ENCODE data around the gene KLHL29. TPM values are rescaled to one million over a fixed set of nuclear protein-coding genes. Genes with fewer than 3 reads are reported as not detected.

The KLHL29 gene
- total RNA-seq, 5 donors from 2014 or later (not counting 1 experiment from before 2014, with no cell fraction given): 1.8 to 6.6 (median 2.5) TPM

GRCh38 chr2:23491591-23492336 lies 106.8 kb downstream of the KLHL29 start:
- ATAC-seq (replicated peaks in 1 of 4) (no peak), DNase-seq (no peak)
- H3K27me3 ChIP-seq (replicated peaks in 1 of 2; ENCODE audit: control insufficient read depth in 2 of 2, extremely low read depth in 1 of 2, insufficient read depth in 2 of 2, low read length in 1 of 2): peaks cover 2 to 53% of the 10 kb centered on the region in 2 experiments
- peaks cover 28 to 46% (median 30%) of the 10 kb centered on the region in 3 donors for H3K4me1 Mint-ChIP-seq
- POLR2A ChIA-PET: no interaction called here
- peaks cover 9 to 18% of the 10 kb centered on the region in 2 experiments for H3K4me1 ChIP-seq (ENCODE audit: control insufficient read depth in 1 of 2, extremely low read depth in 1 of 2, insufficient read depth in 2 of 2, low read length in 2 of 2)
- CTCF ChIA-PET: no interaction called here
- no peaks in the 10 kb centered on the region for H3K9me3 ChIP-seq
- H3K36me3 ChIP-seq (ENCODE audit: control insufficient read depth in 2 of 2, extremely low read depth in 1 of 2, insufficient read depth in 1 of 2, low read length in 1 of 2): no peaks in the 10 kb centered on the region
- H3K27ac Mint-ChIP-seq: no peak overlapping the region
- no peaks in the 10 kb centered on the region for H3K36me3 Mint-ChIP-seq
- H3K27ac ChIP-seq (ENCODE audit: low read length): no peak overlapping the region
- no peak overlapping the region for H3K4me3 Mint-ChIP-seq
- WGBS (ENCODE audit: insufficient coverage): 77% methylated on average over 12 of the region's 12 CpGs
- peaks cover 11 to 23% of the 10 kb centered on the region in 2 donors for H3K27me3 Mint-ChIP-seq
- no peaks in the 10 kb centered on the region for H3K9me3 Mint-ChIP-seq
- H3K4me3 ChIP-seq (ENCODE audit: control insufficient read depth in 1 of 2, extremely low read depth in 1 of 2, low read length in 1 of 2): no peak overlapping the region

GRCh38 chr2:23492337-23492675 lies 107.3 kb downstream of the KLHL29 start:
- Mint-ChIP-seq H3K4me3 (no peak overlapping the region), H3K36me3 (no peaks in the 10 kb centered on the region), H3K27me3 (peaks cover 11 to 23% of the 10 kb centered on the region in 2 donors), H3K27ac (no peak overlapping the region), H3K4me1 (peaks cover 34 to 51% (median 35%) of the 10 kb centered on the region in 3 donors), H3K9me3 (no peaks in the 10 kb centered on the region)
- Histone ChIP-seq H3K27ac (ENCODE audit: low read length) (no peak overlapping the region), H3K27me3 (replicated peaks in 1 of 2; ENCODE audit: control insufficient read depth in 2 of 2, extremely low read depth in 1 of 2, insufficient read depth in 2 of 2, low read length in 1 of 2) (peaks cover 2 to 51% of the 10 kb centered on the region in 2 experiments), H3K4me3 (ENCODE audit: control insufficient read depth in 1 of 2, extremely low read depth in 1 of 2, low read length in 1 of 2) (no peak overlapping the region), H3K4me1 (ENCODE audit: control insufficient read depth in 1 of 2, extremely low read depth in 1 of 2, insufficient read depth in 2 of 2, low read length in 2 of 2) (peaks cover 12 to 22% of the 10 kb centered on the region in 2 experiments), H3K36me3 (ENCODE audit: control insufficient read depth in 2 of 2, extremely low read depth in 1 of 2, insufficient read depth in 1 of 2, low read length in 1 of 2) (no peaks in the 10 kb centered on the region), H3K9me3 (no peaks in the 10 kb centered on the region)
- 25% methylated on average over 3 of the region's 5 CpGs for WGBS (ENCODE audit: insufficient coverage)
- no peak for DNase-seq
- ATAC-seq (replicated peaks in 1 of 4): no peak
- ChIA-PET POLR2A (no interaction called here), CTCF (no interaction called here)

- Mint-ChIP-seq H3K36me3 (no peaks in the 10 kb centered on the region), H3K9me3 (no peaks in the 10 kb centered on the region), H3K4me1 (peaks cover 39 to 57% (median 41%) of the 10 kb centered on the region in 3 donors), H3K27me3 (peaks cover 11 to 25% of the 10 kb centered on the region in 2 donors), H3K27ac (no peak overlapping the region), H3K4me3 (no peak overlapping the region)
- CTCF ChIA-PET: no interaction called here
- no peaks in the 10 kb centered on the region for H3K36me3 ChIP-seq (ENCODE audit: control insufficient read depth in 2 of 2, extremely low read depth in 1 of 2, insufficient read depth in 1 of 2, low read length in 1 of 2)
- WGBS (ENCODE audit: insufficient coverage): 77% methylated on average over 6 of the region's 7 CpGs
- H3K27me3 ChIP-seq (replicated peaks in 1 of 2; ENCODE audit: control insufficient read depth in 2 of 2, extremely low read depth in 1 of 2, insufficient read depth in 2 of 2, low read length in 1 of 2): peaks cover 2 to 47% of the 10 kb centered on the region in 2 experiments
- H3K4me1 ChIP-seq (ENCODE audit: control insufficient read depth in 1 of 2, extremely low read depth in 1 of 2, insufficient read depth in 2 of 2, low read length in 2 of 2): peaks cover 12 to 25% of the 10 kb centered on the region in 2 experiments
- DNase-seq (no peak), ATAC-seq (replicated peaks in 1 of 4) (no peak)
- POLR2A ChIA-PET: no interaction called here
- no peak overlapping the region for H3K4me3 ChIP-seq (ENCODE audit: control insufficient read depth in 1 of 2, extremely low read depth in 1 of 2, low read length in 1 of 2)
- no peaks in the 10 kb centered on the region for H3K9me3 ChIP-seq
- no peak overlapping the region for H3K27ac ChIP-seq (ENCODE audit: low read length)
Measured at GRCh38 chr2:23492921-23493320, 107.9 kb downstream of the KLHL29 start.

GRCh38 chr2:23493846-23494245 lies 108.9 kb downstream of the KLHL29 start:
- no peaks in the 10 kb centered on the region for H3K36me3 ChIP-seq (ENCODE audit: control insufficient read depth in 2 of 2, extremely low read depth in 1 of 2, insufficient read depth in 1 of 2, low read length in 1 of 2)
- peaks cover 2 to 37% of the 10 kb centered on the region in 2 experiments for H3K27me3 ChIP-seq (replicated peaks in 1 of 2; ENCODE audit: control insufficient read depth in 2 of 2, extremely low read depth in 1 of 2, insufficient read depth in 2 of 2, low read length in 1 of 2)
- ChIA-PET POLR2A (interaction anchor here in 1 of 2 donors (0.5 kb wide), 1 partner anchor 17 kb away, joined by 3 read pairs; no protein-coding TSS in a partner anchor), CTCF (no interaction called here)
- no CpG with 5 or more reads among the region's 4 CpGs for WGBS (ENCODE audit: insufficient coverage)
- peaks cover 12 to 25% of the 10 kb centered on the region in 2 experiments for H3K4me1 ChIP-seq (ENCODE audit: control insufficient read depth in 1 of 2, extremely low read depth in 1 of 2, insufficient read depth in 2 of 2, low read length in 2 of 2)
- H3K36me3 Mint-ChIP-seq: no peaks in the 10 kb centered on the region
- no peaks in the 10 kb centered on the region for H3K9me3 Mint-ChIP-seq
- H3K27me3 Mint-ChIP-seq: peaks cover 7 to 17% of the 10 kb centered on the region in 2 donors
- no peak overlapping the region for H3K27ac Mint-ChIP-seq
- ATAC-seq (replicated peaks in 1 of 4): no peak
- no peak overlapping the region for H3K4me3 Mint-ChIP-seq
- H3K4me1 Mint-ChIP-seq: peaks cover 35 to 48% (median 37%) of the 10 kb centered on the region in 3 donors
- no peak overlapping the region for H3K27ac ChIP-seq (ENCODE audit: low read length)
- no peak overlapping the region for H3K4me3 ChIP-seq (ENCODE audit: control insufficient read depth in 1 of 2, extremely low read depth in 1 of 2, low read length in 1 of 2)
- DNase-seq: no peak
- no peaks in the 10 kb centered on the region for H3K9me3 ChIP-seq

GRCh38 chr2:23494286-23494685 lies 109.3 kb downstream of the KLHL29 start:
- peaks cover 7 to 16% of the 10 kb centered on the region in 2 donors for H3K27me3 Mint-ChIP-seq
- Histone ChIP-seq H3K4me3 (ENCODE audit: control insufficient read depth in 1 of 2, extremely low read depth in 1 of 2, low read length in 1 of 2) (no peak overlapping the region), H3K27ac (ENCODE audit: low read length) (no peak overlapping the region), H3K36me3 (ENCODE audit: control insufficient read depth in 2 of 2, extremely low read depth in 1 of 2, insufficient read depth in 1 of 2, low read length in 1 of 2) (no peaks in the 10 kb centered on the region), H3K27me3 (replicated peaks in 1 of 2; ENCODE audit: control insufficient read depth in 2 of 2, extremely low read depth in 1 of 2, insufficient read depth in 2 of 2, low read length in 1 of 2) (peaks cover under 1 to 37% of the 10 kb centered on the region in 2 experiments), H3K9me3 (no peaks in the 10 kb centered on the region), H3K4me1 (ENCODE audit: control insufficient read depth in 1 of 2, extremely low read depth in 1 of 2, insufficient read depth in 2 of 2, low read length in 2 of 2) (peaks cover 12 to 25% of the 10 kb centered on the region in 2 experiments)
- no peak overlapping the region for H3K27ac Mint-ChIP-seq
- H3K4me1 Mint-ChIP-seq: peaks cover 35 to 46% (median 35%) of the 10 kb centered on the region in 3 donors
- no peak for ATAC-seq (replicated peaks in 1 of 4)
- ChIA-PET POLR2A (interaction anchor here in 1 of 2 donors (0.5 kb wide), 1 partner anchor 18 kb away, joined by 3 read pairs; no protein-coding TSS in a partner anchor), CTCF (no interaction called here)
- no peaks in the 10 kb centered on the region for H3K36me3 Mint-ChIP-seq
- DNase-seq: no peak
- 73% methylated on average over 8 of the region's 8 CpGs for WGBS (ENCODE audit: insufficient coverage)
- H3K9me3 Mint-ChIP-seq: no peaks in the 10 kb centered on the region
- no peak overlapping the region for H3K4me3 Mint-ChIP-seq

GRCh38 chr2:23495661-23496114 lies 110.7 kb downstream of the KLHL29 start:
- WGBS (ENCODE audit: insufficient coverage): 88% methylated on average over 19 of the region's 19 CpGs
- Histone ChIP-seq H3K36me3 (ENCODE audit: control insufficient read depth in 2 of 2, extremely low read depth in 1 of 2, insufficient read depth in 1 of 2, low read length in 1 of 2) (no peaks in the 10 kb centered on the region), H3K4me1 (ENCODE audit: control insufficient read depth in 1 of 2, extremely low read depth in 1 of 2, insufficient read depth in 2 of 2, low read length in 2 of 2) (peaks cover 12 to 25% of the 10 kb centered on the region in 2 experiments), H3K27ac (ENCODE audit: low read length) (no peak overlapping the region), H3K9me3 (no peaks in the 10 kb centered on the region), H3K4me3 (ENCODE audit: control insufficient read depth in 1 of 2, extremely low read depth in 1 of 2, low read length in 1 of 2) (no peak overlapping the region), H3K27me3 (replicated peaks in 1 of 2; ENCODE audit: control insufficient read depth in 2 of 2, extremely low read depth in 1 of 2, insufficient read depth in 2 of 2, low read length in 1 of 2) (peaks cover 0 to 37% of the 10 kb centered on the region in 2 experiments)
- DNase-seq (no peak), ATAC-seq (replicated peaks in 1 of 4) (no peak)
- no peaks in the 10 kb centered on the region for H3K36me3 Mint-ChIP-seq
- POLR2A ChIA-PET: no interaction called here
- H3K27ac Mint-ChIP-seq: no peak overlapping the region
- no peaks in the 10 kb centered on the region for H3K9me3 Mint-ChIP-seq
- H3K4me1 Mint-ChIP-seq: peaks cover 25 to 36% (median 26%) of the 10 kb centered on the region in 3 donors
- peaks cover 7 to 12% of the 10 kb centered on the region in 2 donors for H3K27me3 Mint-ChIP-seq
- CTCF ChIA-PET: interaction anchor here in 1 of 2 donors (0.6 kb wide), 1 partner anchor 105 kb away, joined by 6 read pairs; no protein-coding TSS in a partner anchor
- no peak overlapping the region for H3K4me3 Mint-ChIP-seq
